Measurements from ENCODE around the gene CELA2B.
"Not testable (repeated sequence)": the region's sequence is repeated elsewhere in the genome, so short reads cannot be mapped to it uniquely, and the experiment has no call there.

Gene CELA2B

DNA sequence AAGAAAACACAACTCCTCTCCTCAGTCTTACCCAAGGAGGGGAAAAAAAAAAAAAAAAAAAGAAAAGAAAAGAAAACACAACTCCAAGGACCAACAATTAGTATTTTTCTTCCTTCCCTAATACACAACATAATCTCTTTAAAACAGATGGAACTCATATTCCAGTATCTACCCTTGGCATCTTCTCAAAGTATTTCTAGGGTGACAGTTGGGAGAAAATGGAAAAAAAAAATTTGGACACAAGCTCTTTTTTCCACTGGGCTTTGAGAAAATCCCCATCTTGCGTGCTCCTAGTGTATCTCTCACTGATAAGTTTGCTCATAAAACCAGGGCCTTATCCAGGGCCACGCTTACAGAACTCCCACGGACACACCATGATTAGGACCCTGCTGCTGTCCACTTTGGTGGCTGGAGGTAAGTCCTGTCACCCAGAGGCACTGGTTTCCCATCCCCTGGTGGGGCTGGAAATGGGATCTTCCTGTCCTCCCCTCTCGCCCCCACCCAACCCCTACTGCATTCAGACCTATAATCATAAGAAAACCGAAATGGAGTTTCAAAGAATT is at the start of gene CELA2B:
Gene CELA2B, plus strand, starts transcription at position 353 of the 563 bp plus-strand sequence. Its CDS starts 22 bp downstream, at position 375.
- no peak for DNase-seq

DNA sequence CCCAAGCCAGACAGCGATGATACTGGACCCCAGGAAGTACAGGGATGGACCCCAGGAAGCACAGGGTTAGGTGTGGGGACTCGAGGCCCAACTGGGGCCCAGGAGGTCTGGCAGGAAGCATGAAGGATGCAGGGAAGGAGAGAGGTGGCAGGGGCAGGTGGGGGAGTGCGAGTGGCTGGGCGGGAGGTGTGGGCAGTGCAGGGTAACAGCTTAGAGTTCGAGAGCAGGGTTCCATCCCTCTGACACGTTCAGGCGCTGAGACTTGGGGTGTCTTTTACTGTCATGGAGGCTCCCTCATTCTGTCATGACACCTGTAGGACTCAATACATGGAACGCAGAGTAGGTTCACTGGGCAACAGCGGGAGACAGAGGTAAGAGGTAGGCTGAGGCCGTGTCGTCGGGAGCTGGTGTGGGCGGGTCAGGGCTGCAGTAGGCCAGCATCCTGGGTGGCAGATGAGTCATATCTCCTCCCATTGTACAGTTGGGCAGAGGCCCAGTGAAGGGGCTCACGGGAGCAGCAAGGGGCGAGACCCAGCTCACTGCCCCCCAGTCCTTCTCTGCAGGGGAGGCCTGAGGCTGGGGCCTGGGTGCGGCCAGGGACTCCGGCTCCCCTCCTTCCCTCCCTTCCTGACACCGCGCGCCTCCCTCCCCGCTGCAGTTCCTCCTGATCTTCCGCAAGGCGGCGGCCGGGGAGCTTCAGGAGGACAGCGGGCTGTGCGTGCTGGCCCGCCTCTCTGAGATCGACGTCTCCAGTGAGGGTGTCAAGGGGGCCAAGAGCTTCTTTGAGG is 49.2 kb upstream of the CELA2B start:
- DNase-seq, result no peak

DNA sequence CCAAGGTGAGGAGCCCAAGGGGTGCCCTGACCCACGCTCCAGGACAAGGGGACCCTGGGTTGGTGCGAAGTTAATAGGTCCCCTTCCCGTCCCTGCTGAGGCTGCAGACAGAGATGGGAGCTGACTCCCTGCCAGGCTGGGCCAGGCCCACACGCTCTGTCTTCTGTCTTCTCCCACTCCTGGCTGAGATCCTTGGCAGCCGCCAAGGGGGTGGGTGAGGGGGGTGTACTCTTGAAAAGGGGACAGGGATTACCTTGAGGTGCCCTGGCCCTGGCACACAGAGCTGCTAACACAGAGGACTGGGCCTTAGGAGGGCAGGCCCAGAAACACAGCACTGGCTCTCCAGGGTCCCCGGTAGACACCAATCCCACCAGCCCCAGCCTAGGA is 48.6 kb upstream of the CELA2B start:
- DNase-seq, result no peak

DNA sequence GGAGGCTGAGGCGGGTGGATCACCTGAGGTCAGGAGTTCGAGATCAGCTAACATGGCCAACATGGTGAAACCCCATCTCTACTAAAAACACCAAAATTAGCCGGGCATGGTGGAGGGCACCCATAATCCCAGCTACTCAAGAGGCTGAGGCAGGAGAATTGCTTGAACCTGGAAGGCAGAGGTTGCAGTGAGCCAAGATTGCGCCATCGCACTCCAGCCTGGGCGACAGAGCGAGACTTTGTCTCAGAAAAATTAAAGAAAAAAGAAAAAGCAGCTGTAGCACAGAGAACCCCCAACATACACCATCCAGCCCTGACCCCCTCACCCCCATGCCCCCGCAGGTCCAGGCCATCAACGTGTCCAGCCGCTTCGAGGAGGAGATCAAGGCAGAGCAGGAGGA is 47.7 kb upstream of the CELA2B start:
- DNase-seq, result not testable (repeated sequence)

DNA sequence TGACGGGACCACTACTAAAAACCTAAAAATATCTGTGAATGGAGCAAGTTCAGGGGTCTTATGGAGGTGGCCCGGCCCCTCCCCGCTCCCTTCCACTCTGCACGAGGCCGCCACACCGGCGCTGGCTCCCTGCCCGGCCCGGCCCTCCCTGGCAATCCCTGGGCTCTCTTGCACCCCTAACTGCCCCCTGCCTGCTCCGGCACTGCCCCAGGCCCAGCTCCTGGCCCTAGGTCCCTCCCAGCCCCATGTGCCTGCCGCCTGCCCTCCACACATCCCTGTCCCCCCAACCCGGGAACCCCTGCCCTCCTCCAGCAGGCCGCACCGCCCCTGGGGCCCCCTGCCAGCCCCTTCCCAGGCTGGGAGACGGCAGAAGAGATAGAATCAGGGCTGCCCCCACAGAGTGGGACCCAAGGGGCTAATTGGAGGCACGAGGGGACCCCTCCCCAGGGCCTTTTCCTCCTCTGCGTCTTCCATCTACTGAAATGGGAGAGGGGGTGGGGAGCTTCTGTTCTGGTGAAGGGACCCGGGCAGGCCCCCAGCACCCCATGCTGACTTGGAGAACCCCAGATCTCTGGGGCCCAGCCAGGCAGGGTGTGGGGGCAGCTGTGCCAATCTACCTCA is 47.0 kb upstream of the CELA2B start:
- DNase-seq, result no peak

DNA sequence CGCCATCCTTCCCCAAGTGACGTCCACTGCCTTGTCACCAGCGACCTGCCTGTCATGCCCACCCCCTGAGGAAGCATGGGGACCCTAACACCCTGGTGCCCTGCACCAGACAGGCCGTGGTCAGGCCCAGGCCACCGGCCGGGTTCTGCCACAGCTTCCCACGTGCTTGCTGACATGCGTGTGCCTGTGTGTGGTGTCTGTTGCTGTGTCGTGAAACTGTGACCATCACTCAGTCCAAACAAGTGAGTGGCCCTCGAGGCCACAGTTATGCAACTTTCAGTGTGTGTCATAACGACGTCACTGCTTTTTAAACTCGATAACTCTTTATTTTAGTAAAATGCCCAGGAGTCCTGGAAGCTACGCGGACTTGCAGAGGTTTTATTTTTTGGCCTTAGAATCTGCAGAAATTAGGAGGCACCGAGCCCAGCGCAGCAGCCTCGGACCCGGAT is 46.2 kb upstream of the CELA2B start:
- no peak for DNase-seq

DNA sequence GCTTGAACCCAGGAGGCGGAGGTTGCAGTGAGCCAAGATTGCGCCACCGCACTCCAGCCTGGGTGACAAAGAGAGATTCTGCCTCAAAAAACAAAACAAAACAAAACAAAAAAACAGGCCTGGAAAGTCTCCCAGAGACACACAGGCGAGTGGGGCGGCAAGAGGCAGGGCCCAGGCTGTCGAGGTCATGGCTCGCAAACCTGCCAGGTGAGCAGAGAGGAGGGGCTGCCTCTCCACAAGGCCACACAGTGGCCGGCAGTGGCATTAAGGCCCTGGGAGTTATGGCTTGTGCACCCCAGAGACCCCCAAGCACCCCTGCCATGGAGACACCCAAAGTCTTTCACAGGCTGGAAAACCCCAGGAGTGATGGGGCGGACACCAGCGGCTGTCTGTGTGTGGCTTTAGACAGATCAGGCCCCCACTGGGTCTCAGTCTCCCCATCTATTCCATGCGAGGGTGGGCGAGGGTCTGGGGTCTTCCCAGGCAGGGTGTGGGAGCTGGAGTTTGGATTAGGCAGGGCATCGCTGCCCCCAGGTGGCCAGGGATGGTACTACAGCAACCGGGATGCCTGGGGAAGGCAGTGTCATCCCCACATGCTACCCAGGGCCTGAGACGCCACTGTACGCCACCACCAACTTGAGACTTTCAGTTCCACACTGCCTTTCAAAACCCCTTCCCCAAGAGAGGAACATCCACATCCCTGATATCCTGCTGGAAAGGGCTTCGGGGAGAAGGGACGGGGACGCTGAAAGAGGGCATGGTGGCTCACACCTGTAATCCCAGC is 44.9 kb upstream of the CELA2B start:
- DNase-seq, result no peak

DNA sequence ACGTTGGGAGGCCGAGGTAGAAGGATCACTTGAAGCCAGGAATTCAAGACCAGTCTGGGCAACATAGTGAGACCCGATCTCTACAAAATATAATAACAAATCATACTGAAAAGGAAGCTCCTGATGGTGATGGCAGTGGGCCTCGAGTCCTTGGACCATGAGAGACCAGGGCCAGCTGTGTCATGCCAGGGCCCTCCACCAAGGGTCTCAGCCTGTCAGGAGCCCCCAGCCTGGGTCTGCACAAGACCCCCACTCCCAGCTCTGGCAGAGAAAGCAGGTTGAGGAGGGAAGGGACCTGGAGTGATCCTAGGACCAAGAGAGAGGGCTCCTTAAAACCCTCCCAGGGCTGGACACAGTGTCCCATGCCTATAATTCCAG is 44.3 kb upstream of the CELA2B start:
- DNase-seq, result no peak

DNA sequence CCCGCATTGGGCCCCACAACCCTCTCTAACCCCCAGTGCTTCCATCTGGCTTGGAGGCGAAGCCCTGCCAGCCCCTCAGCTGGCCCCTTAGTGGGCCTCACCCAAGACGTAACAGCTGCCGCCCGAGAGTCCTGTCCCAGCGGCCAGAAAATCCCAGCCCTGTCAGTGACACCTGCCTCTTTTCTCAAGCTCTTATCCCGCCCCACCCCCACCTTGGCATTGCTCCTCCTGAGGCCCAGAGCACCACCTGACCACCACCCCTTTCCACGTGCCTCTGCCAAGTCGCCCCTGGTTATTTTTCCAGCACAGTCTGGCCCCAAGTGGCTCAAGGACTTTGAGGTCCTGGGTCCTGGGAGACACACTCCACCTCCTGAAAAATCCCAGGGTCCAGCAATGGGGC is 43.6 kb upstream of the CELA2B start:
- DNase-seq, result peak; percentile 20

DNA sequence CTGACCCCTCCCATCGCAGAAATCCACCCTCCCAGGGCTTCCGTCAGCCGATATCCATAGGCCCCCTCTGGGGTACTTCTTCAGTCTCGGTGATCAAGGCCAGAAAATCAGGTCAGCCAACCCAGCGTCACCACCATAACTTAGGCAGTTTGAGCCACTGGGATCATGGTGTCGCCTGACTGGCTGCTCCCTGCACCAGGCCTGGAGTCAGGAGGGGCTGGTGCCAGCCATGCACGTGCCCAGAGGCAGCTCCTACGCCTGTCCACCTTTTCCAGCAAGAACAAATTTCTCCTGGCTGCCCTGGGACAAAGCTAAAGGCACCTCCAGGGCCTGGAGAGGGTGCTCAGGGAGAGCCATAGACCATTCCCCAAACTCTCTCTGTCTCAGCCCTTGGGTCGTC is 42.4 kb upstream of the CELA2B start:
- DNase-seq, result no peak

DNA sequence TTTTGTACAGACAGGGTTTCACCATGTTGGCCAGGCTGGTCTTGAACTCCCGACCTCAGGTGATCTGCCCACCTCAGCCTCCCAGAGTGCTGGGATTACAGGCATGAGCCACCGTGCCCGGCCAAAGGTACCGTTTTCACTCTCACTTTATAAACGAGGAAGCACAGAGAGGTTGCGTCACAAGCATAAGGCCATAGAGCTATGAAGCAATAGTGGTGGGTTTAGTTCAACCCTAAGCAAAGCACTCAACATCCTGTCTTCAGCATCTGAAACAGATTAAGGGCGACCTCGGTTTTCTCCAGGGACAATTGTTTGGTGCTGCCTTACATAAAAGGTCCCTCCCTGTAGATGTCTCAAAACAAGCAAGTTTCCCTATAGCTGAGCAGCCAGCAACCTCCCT is 41.2 kb upstream of the CELA2B start:
- not testable (repeated sequence) for DNase-seq

DNA sequence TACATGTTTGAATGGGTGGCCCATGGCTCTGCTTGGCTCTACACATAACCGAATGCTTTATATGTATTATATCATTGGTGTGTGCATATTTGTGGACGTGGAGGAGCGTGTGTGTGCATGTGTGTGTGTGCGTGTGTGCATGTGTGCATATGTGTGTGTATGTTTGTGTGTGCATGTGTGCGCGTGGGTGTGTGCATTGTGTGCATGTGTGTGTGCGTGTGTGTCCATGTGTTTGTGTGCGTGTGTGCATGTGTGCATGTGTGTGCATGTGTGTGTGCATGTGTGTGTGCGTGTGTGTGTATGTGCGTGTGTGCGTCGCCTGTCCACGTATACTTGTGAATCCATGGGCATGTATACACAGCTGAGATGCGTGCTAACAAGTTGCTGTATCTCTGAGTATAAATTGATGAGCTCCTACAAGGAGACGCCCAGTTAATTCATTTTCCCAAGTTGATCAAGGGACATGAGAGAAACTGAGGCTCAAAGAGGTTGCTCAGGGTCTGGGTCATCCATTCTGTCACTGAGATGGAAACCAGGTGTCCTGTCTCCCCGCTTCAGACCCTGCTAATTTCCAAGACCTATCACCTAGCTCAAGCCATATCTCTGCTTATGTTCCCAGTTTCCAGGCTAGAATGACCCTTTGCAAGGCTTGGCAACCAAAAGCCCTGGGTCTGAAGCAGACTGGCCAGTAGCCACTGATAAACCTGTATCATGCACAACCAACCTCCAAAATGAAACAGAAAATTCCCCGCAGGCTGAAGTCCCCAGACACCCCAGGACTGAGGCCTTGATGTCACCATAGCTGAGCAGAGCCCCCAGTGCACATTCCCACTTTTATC is 40.4 kb upstream of the CELA2B start:
- no peak for DNase-seq

DNA sequence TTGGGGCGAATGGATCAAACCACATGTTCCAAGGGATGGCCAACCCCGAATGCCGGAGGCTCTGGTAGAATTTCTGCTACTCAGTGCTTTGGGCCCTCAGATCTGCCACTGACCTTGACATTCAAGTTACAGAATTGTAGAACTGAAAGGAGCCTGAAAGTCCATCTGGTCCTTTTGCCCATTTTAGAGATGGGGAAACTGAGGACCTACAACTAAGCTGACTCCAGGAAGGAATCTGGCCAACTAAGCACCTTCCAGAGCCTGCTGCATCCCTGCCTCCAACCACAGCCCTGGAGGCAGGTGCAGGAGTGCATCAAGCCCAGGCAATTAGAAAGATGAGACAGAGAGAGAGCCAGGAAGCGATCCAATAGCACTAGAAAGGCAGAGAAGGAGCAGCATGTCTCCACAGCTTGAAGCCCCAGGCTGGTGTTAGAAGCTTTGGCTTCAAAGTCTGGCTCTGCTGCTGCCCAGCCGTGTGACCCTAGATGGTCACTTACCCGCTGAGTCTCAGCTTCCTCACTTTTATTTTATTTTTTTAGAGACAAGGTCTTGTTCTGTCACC is 38.9 kb upstream of the CELA2B start:
- no peak for DNase-seq

DNA sequence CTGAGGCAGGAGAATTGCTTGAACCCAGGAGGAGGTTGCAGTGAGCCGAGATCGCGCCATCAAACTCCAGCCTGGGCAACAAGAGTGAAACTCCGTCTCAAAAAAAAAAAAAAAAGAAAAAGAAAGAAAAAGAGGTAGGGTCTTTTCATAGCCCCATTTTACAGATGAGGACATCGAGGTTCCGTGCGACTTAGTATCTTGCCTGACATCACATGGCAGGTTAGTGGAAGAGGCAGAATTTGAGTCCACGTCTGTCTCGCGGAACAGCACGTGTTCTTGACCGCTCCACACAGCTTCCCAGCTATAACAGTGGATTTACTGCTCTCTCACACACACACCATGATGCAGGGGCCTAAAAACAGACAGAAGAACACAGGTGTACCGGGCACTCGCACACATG is 36.6 kb upstream of the CELA2B start:
- no peak for DNase-seq

DNA sequence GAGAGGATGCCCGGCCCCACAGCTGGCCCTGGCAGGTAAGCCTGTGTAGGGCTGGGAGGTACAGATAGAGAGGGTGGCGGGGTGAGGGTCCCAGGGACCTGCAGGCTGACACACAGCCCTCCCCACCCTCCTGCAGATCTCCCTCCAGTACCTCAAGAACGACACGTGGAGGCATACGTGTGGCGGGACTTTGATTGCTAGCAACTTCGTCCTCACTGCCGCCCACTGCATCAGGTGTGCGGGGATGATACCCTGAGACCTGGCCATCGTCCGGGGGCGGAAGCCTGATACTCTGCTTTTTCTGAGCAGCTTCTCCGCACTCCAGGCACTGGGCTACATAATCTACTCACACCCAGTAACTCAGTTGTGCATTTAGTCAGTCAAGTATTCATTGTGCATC is 35.5 kb upstream of the CELA2B start:
- no peak for DNase-seq

DNA sequence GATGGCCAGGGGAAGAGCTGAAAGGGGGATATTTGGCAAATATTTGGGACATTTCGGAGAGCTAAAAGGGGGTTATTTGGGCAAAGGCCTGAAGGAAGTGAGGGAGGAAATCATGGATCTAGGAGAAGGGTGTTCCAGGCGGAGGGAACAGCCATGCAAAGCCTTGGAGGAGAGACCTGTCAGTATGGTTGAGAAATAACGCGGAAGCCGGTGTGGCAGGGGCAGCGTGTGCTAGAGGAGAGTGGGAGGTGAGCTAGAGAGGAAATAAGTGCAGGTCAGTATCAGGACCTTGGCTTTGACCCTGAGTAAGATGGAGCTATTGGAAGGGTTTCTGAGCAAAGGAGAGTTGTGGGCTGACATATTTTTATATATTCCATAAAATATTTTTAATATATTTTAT is 34.7 kb upstream of the CELA2B start:
- no peak for DNase-seq

DNA sequence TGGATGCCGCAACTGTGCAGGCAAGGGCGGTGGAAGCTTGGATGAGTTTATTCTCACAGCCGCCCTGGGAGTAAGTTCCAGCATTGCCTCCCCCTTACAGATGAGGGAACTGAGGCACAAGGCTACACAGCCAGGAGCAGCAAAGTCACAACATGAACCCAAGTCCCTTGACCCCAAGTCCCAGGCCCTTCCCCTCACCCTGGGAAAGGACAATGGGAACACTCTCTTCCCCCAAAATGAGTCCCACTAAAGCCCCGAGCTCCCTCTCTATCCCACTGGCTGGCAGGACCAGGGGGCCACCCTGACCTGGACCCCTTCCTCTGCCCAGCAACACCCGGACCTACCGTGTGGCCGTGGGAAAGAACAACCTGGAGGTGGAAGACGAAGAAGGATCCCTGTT is 33.8 kb upstream of the CELA2B start:
- DNase-seq, result no peak

DNA sequence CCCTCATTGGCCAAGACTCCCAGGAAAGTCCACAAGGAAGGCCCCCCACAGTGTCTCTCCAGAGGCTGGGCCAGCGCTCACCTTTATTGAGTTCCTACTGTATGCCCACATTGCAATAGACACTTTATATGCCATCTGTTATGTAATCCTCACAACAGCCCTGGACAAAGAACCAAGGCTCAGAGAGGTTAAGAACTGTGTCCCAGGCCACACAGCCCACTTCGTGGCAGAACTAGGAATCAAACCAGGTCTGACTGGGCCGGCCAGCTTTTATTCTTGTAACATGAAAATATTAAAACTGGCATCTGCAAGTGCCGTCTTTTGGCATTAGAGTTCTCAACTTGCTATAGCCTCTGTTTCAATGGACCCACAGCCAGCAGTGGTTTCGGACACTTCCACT is 33.1 kb upstream of the CELA2B start:
- DNase-seq, result no peak

DNA sequence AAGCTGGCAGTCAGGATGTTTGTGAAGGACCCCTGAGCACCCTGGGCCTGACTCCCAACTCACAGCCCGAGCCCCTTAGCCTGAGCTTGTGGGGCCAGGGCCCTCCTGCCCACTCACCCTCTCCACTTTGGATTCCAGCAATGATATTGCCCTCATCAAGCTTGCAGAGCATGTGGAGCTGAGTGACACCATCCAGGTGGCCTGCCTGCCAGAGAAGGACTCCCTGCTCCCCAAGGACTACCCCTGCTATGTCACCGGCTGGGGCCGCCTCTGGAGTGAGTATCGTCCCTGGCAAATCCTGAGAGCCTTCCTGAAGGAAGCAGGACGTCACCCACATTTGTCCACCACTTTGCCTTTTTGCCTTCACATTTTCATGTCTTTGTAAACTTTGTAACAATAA is 32.6 kb upstream of the CELA2B start:
- DNase-seq, result no peak

DNA sequence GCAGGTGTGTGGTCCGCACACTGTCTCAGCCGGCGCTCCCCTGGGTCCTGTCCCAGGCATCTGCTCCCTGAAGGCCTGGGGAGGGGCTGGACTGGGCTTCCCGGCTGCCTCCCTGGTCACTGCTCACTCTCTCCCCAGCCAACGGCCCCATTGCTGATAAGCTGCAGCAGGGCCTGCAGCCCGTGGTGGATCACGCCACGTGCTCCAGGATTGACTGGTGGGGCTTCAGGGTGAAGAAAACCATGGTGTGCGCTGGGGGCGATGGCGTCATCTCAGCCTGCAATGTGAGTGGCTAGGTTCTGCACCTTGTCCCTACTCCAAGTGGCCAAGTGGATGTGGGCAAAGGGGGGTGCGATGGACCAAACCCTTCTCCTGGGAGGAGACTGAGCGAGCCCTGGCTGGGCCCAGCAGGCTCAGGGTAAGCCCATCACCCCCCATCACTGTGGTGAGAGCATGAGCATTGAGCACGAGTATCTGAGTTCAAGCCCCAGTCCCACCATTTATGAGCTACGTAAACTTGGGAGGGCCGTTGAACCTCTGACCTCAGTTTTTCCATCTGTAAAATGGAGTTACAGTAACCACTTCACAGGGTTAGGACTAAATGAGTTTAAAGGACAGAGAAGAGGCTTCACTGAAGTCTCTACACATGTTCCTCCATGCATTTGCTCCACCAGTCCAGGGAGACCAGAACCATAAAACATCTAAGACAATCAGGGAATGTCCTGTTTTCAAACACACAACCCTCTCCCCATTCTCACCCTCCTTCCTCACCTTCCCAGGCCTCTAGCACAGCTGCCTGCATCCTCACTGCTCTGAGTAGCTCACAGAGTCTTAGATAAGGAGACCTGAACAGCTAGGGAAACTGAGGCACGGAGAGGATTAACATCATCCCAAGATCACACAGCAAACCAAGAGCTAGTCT is 31.2 kb upstream of the CELA2B start:
- no peak for DNase-seq

All from DMS 273 treated with DMSO at 0.1 percent for 48 hours (cell line).